ENCODE data around the gene SPRYD7.

The SPRYD7 gene

DNA sequence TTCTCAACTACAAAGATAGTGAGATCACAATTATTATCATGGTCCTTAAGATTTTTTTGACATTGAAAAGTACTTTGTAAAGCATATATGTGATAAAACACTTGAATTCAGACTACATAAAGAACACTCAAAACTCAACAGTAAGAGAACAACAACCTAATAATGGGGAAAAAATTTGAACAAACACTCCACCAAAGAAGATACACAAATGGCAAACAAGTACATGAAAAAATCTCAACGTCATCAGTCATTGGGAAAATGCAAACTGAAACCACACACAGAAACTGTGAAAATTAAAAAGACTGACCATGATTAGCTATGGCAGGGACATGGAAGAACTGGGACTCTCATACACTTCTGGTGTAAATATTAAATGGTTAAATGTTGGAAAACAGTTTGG is 70.9 kb downstream of the SPRYD7 start:
- TF ChIP-seq, protein P1, sequence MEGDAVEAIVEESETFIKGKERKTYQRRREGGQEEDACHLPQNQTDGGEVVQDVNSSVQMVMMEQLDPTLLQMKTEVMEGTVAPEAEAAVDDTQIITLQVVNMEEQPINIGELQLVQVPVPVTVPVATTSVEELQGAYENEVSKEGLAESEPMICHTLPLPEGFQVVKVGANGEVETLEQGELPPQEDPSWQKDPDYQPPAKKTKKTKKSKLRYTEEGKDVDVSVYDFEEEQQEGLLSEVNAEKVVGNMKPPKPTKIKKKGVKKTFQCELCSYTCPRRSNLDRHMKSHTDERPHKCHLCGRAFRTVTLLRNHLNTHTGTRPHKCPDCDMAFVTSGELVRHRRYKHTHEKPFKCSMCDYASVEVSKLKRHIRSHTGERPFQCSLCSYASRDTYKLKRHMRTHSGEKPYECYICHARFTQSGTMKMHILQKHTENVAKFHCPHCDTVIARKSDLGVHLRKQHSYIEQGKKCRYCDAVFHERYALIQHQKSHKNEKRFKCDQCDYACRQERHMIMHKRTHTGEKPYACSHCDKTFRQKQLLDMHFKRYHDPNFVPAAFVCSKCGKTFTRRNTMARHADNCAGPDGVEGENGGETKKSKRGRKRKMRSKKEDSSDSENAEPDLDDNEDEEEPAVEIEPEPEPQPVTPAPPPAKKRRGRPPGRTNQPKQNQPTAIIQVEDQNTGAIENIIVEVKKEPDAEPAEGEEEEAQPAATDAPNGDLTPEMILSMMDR (IDR thresholded peaks at IDR 0.05; ENCODE audit: poor library complexity, severe bottlenecking): no peak
- Histone ChIP-seq H3K9me3 (ENCODE audit: severe bottlenecking) (no peaks in the 10 kb centered on the region), H3K27me3 (ENCODE audit: insufficient read depth, poor library complexity, severe bottlenecking) (no peaks in the 10 kb centered on the region), H3K4me3 (ENCODE audit: severe bottlenecking) (no peak overlapping the region), H3K27ac (ENCODE audit: poor library complexity, severe bottlenecking) (no peak overlapping the region), H3K36me3 (ENCODE audit: low read depth) (no peaks in the 10 kb centered on the region), H3K4me1 (ENCODE audit: insufficient read depth, poor library complexity, severe bottlenecking) (no peaks in the 10 kb centered on the region)
- DNase-seq (ENCODE audit: low spot score) (no peak), ATAC-seq (ENCODE audit: low read depth) (no peak)

DNA sequence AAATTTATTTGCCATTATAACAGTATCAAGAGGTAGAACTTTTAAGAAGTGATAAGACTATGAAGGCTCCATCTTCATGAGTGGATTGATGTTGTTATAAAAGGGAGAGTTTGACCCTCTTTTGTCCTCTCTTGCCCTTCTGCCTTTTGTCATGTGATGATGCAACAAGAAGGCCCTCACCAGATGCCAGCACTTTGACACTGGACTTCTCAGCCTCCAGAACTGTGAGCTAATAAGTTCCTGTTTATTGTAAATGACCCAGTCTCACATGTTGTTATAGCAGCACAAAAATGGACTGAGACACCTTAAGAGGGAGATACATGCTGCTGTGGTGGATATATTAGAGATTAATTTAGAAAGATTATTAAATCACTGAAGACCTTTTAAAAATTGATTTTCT is 71.6 kb downstream of the SPRYD7 start:
- H3K27ac ChIP-seq (ENCODE audit: poor library complexity, severe bottlenecking): no peak overlapping the region
- no peaks in the 10 kb centered on the region for H3K27me3 ChIP-seq (ENCODE audit: insufficient read depth, poor library complexity, severe bottlenecking)
- H3K4me3 ChIP-seq (ENCODE audit: severe bottlenecking): no peak overlapping the region
- TF ChIP-seq, protein P1 (IDR thresholded peaks at IDR 0.05; ENCODE audit: poor library complexity, severe bottlenecking): no peak
- H3K36me3 ChIP-seq (ENCODE audit: low read depth): no peaks in the 10 kb centered on the region
- peaks cover 4% of the 10 kb centered on the region for H3K4me1 ChIP-seq (ENCODE audit: insufficient read depth, poor library complexity, severe bottlenecking)
- no peak for DNase-seq (ENCODE audit: low spot score)
- no peak for ATAC-seq (ENCODE audit: low read depth)
- no peaks in the 10 kb centered on the region for H3K9me3 ChIP-seq (ENCODE audit: severe bottlenecking)

Data from RWPE2 (cell line).